NCI-H1105 (cell line): ENCODE results near the gene SCO2.
"Not testable (repeated sequence)": the region's sequence is repeated elsewhere in the genome, so short reads cannot be mapped to it uniquely, and the experiment has no call there.

Experiments
- DNase-seq: peaks from one replicate; lab custom pipeline; 2025; lab: John Stamatoyannopoulos, UW

The SCO2 gene

GRCh38 chr22:50551160-50551752 lies 25.9 kb upstream of the SCO2 start:
- DNase-seq: no peak

- DNase-seq: no peak
These were observed 25.0 kb upstream of the SCO2 start for GRCh38 chr22:50550395-50550794.

GRCh38 chr22:50548921-50549790 lies 23.8 kb upstream of the SCO2 start:
- DNase-seq: no peak

GRCh38 chr22:50548040-50548920 lies 22.9 kb upstream of the SCO2 start:
- no peak for DNase-seq

GRCh38 chr22:50547263-50547985 lies 22.0 kb upstream of the SCO2 start:
- DNase-seq: no peak

- DNase-seq: no peak
These were observed 21.2 kb upstream of the SCO2 start for GRCh38 chr22:50546326-50547262.

GRCh38 chr22:50545522-50546325 lies 20.3 kb upstream of the SCO2 start, which contains the start of gene KLHDC7B:
KLHDC7B (plus strand) TSS chr22:50545899; CDS start chr22:50546244, 345 bp downstream.
- DNase-seq: no peak

- no peak for DNase-seq
These were observed 19.4 kb upstream of the SCO2 start for GRCh38 chr22:50544746-50545253.

GRCh38 chr22:50544078-50544745 lies 18.8 kb upstream of the SCO2 start:
- DNase-seq: no peak

GRCh38 chr22:50542416-50542927 lies 17.1 kb upstream of the SCO2 start:
- no peak for DNase-seq

GRCh38 chr22:50541667-50542026 lies 16.2 kb upstream of the SCO2 start:
- DNase-seq: not testable (repeated sequence)

- no peak for DNase-seq
These were observed 15.0 kb upstream of the SCO2 start for GRCh38 chr22:50540381-50540780.

GRCh38 chr22:50537765-50538164 lies 12.4 kb upstream of the SCO2 start:
- DNase-seq: no peak

- DNase-seq: no peak
These were observed 10.8 kb upstream of the SCO2 start for GRCh38 chr22:50536226-50536625.

- no peak for DNase-seq
These were observed 9.7 kb upstream of the SCO2 start for GRCh38 chr22:50535113-50535512.

GRCh38 chr22:50533856-50534711 lies 8.7 kb upstream of the SCO2 start:
- not testable (repeated sequence) for DNase-seq

- no peak for DNase-seq
These were observed 7.7 kb upstream of the SCO2 start for GRCh38 chr22:50532824-50533796.
